HG03342 (cell line): Measurements from ENCODE around the gene IL4R.
"Not testable (repeated sequence)": the region's sequence is repeated elsewhere in the genome, so short reads cannot be mapped to it uniquely, and the experiment has no call there.

Source experiments
- ATAC-seq: cut with Tn5 transposase; IDR thresholded peaks from one replicate; pipeline ENCODE4 v1.9.1; 2021; ENCODE audit warnings: mild to moderate bottlenecking, moderate library complexity; ENCODE audit not compliant: unreplicated experiment

IL4R gene

DNA sequence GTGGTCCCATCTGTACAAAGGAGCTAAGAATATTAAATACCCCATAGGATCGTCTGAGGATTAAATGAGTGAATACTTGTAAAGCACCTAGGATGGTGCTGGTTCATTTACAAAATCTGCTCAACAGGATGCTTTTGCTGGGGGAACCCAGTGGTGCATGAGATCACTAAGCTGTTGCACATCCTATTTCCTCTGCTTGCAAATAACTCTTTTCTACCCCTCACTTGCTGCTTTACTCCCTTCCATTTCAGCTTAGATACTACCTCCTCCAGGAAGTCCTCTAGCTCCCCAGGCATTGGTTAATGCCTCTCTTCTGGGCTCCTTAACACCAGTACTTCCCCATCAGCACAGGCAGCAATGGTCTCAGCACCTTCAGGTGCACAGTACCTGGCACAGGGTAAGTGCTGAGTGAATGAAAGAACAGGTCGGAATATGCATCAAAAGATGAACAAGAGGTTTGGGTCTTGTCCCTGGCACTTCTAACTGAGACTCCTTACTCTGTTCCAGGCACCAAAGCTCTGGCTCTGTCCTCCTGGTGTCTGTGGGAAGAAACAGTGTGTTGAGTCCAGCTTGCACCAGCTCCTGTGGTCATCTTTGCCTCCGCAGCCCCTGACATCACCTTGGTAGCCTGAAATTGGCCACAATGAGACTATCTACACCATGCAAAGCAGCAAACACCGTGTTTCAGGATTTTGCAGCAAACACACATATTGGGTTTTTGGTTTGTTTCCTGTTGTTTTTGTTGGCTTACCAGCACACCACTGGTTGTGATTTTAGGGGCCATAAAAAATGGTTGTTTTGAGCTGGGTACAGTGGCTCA is 64.1 kb downstream of the IL4R start:
- ATAC-seq: no peak

DNA sequence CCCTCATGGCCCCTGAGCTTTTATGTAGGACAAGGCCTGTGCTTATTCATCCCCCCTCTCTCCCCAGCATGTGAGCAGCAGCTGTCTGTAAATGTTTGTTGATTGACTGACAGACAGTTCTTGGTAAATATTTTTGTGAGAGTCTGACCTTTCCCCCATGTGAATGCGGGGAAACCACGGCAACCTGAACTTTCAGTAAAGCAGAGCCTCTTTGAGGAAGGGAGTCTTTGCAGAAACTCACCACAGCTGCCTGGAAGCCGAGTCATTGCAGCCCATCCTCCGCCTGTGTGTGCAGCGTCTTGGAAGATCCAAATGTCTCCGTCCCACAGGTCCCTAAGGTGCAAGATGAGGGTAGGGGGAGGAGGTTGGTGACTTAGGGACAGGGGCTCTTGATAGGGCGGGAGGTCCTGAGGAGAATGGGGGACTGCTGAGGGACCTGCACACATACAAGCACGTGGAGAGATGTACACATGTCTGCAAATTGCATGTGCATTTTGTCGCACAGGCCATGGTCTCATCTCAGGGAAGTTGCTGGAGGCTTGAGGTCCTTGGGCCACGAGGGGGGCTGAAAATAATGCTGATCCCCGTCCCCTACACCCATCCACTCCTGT is 65.2 kb downstream of the IL4R start:
- ATAC-seq: no peak

DNA sequence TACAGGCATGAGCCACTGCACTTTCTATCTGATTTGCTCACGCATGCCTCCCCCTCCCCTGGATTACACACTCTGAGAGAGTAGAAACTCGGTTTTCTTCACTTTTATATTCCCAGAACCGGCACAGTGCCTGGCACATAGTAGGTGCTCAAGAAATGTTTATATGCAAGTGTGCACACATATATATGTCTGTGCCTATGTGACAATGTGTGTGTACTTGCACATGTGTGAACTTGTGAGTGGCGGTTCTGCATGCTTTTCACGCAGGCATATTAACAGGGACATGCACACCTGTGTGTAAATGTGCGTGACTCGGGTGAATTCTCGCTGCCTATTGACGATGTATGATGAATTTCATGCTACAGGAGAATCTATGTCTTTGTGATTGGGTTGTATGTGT is 66.1 kb downstream of the IL4R start:
- no peak for ATAC-seq

DNA sequence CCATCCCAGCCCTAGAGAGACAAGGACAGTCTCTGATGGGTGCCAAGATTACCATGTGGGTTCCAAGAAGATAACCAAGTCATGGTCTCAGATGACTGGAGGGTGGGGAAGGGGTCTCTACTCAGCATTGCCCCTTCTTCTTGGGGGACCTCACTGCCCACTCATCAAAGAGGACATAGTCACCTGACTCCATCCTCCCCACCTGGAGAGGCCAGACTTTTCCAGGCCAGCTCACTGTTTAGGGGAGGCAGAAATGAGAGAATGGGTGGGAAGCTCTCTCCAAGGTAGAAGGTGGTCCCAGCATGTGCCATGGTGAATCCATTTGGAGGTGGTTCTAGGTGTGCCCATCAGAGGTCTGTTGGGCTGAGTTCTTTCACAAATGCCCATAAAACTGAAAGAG is 67.5 kb downstream of the IL4R start:
- ATAC-seq: no peak

DNA sequence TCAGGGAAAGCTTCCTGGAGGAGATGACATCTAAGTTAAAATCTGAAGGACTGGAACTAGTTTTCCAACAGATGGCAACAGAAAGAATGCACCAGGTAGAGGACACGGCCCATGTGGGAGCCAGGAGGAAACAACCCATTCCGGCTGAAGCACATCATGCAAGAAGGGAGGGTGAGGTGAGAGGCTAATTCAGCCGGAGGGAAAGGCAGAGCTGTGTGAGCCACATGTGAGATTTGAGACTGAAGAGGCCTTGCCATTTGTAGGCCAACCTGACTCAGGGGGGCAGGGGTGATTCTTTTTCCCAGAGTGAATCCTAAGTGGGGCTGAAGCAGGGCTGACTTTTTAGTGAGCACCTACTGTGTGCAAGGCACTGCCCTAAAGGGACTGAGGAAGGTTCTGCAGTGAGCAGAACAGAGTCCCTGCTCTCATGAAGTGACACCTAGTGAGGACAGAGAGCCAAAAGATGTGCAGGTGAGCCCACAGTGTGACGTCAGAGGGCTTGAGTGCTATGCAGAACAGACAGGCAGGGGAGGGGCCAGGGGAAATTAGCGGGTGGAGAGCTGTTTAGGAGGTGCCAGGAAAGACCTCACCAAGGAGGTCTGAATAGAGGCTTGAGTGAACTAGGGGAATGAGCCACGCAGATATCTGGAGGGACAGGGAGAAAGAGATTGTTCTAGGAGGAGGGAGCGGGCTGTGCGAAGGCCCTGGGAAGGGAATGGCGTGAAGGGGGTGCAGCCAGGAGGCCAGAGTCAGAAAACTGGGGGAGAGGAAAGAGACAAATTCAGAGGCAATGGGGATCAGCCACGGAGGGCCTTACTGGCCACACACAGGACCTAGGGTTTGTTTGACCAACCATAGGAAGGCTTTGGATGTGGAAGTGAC is 68.4 kb downstream of the IL4R start:
- ATAC-seq: no peak

DNA sequence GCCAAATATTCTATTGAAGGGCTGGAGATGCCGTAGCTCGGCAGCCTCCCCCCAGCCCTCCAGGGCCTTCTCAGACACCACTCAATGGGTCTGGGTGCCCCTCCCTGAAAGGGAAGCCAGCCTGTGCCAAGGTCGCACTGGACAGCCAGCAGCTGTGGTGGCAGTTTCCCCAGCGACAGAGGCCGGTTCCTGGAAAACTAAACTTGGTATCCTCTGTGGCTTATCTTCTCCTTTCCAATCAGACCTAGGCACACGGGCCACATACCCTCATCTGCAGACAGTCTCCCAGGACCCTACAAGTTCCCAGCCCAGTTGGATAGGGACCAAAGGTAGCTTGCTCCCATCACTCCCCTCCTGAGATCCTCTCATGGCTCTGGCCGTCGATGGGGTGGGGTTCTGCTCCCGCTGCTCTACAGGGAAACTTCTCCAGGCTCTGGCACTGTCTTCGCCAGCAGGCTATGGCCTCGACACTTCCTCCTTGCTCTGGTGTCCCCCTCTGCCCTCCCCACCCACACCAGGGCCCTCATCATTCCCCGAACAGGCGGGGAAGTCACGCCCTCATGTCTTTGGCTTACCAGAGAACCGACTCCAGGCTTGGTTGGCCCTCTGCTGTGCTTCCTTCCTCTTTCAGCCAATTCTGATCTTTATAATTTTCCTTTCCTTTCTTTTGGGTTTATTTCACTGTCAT is 69.9 kb downstream of the IL4R start:
- ATAC-seq: no peak

DNA sequence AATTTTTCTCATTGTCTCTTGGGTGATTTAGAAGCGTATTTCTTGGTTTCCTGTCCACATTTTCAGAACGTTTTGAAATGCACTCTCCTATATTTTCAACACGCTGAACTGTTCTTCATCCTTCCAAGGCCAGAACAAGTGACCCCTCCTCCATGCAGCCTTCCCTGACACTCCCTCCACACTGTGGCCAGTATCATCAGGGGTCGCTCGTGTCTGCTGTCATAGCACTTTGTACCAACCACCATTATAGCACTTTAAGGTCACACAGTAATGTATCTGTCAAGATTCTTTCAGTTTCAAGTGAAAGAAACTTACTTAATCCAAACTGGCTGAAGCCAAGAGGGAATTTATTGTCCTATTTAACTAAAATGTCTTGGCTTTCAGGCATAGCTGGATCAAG is 70.7 kb downstream of the IL4R start:
- no peak for ATAC-seq

DNA sequence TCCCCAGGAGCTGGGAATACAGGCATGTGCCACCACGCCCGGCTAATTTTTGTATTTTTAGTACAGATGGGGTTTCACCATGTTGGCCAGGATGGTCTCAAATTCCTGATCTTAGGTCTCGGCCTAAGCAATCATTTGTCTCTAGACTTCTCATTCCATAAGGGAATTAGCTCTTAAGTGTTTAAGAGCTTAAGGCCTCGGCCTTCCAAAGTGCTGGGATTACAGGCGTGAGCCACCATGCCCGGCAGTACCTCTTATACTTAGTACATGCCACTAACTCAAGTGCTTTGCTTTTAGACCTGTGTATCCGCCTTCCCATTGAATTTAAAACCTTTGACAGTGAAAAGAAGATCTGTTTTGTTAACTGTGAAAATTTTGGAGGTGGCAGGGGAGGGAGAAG is 71.6 kb downstream of the IL4R start:
- ATAC-seq: no peak

DNA sequence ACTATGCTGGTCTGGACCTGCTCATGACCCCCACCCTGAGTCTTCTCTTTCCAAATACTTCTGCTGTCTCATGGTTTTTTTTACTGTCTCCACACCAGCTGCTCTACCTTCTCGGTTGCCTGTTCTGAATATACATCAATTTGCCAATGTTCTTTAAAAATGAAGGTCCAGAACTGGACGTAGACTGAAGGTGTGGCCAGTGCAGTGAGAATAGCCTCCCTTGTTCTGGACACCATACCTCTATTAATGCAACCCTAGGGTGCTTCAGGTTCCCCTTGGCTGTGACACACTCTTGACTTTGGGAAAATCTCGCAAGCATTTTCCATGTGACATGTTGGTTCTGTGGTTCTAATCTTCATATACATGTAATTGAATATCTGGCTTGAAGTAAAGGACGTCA is 72.9 kb downstream of the IL4R start:
- ATAC-seq: no peak

DNA sequence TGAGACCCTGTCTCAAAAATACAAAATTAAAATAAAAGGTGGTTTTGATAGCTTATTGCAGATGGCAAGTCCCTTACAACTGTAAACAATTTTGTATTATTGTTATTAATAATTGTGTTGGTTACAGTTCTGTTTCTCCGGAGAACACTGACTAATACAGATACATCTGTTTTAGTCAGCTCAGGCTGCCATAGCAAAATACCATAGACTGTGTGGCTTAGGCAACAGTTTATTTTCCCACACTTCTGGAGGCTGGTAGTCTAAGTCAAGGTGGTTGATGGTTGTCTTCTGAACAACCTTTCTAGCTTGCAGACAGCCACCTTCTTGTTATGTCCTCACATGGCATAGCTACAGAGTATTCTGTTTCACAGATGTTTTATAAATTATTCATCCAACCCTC is 74.0 kb downstream of the IL4R start:
- ATAC-seq: peak; percentile 80

DNA sequence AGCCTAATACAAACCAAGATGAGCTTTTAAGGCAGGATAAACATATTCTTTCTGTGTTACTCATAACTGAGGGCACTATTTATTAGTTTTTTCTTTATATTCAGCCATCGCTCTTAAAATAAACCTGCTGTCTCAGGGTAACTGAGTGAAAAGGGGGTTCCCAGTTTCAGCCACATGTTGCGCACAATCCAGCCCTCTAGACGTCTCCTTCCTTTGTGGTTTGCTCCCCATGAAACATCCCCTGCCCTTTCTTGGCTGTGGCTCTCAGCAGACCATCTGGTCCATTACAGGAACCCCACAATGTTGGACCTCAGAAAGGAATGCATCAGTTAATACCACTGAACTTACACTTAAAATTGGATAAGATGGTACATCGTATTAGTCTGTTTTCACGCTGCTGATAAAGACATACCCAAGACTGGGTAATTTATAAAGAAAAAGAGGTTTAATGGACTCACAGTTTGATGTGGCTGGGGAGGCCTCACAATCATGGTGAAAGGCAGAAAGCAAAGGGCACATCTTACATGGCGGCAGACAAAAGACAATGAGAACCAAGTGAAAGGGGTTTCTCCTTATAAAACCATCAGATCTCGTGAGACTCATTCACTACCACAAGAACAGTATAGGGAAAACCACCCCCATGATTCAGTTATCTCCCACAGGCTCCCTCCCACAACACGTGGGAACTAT is 75.6 kb downstream of the IL4R start:
- ATAC-seq: no peak

DNA sequence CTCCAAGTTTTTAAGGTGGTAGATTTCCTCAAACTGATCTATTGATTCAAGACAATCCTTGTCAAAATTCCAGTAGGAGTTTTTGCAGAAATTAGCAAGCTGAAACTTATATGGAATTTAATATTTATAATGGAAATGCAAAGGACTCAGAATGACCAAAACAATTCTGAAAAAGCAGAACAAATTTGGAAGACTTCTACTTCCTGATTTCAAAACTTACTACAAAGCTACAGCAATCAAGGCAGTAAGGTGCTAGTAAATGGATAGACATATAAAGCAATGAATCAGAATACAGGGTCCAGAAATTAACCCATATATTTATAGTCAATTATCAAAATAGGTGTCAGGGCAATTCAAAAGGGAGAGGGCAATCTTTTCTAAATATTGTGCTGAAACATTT is 76.4 kb downstream of the IL4R start:
- ATAC-seq: no peak

DNA sequence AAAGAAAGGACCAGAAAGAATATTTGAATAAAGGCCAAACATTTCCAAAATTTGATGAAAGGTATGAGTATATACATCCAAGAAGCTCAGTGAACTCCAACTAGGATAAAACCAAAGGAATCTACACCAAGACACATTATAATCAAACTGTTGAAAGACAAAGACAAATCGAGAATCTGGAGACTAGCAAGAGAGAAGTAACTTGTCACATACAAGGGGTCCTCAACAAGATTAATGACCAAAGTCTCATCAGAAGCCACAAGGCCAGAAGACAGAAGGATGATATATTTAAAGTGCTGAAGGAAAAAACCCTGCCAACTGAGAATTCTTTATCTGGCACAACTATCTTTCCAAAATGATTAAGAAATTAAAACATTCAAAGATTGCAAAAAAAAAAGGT is 78.9 kb downstream of the IL4R start:
- no peak for ATAC-seq

DNA sequence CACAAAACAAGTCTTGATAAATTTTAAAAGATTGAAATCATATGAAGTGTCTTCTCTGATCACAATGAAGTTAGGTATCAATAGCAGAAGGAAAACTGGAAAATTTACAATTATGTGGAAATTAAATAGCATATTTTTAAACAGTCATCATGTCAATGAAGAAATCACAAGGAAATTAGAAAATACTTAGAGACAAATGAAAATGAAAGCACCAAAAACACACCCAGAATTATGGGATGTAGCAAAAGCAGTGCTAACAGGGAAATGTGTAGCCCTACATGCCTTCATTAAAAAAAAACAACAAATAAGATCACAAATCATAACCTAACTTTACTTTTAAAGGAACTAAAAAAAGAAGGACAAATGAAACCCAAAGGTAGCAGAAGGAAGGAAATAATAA is 80.7 kb downstream of the IL4R start:
- no peak for ATAC-seq

DNA sequence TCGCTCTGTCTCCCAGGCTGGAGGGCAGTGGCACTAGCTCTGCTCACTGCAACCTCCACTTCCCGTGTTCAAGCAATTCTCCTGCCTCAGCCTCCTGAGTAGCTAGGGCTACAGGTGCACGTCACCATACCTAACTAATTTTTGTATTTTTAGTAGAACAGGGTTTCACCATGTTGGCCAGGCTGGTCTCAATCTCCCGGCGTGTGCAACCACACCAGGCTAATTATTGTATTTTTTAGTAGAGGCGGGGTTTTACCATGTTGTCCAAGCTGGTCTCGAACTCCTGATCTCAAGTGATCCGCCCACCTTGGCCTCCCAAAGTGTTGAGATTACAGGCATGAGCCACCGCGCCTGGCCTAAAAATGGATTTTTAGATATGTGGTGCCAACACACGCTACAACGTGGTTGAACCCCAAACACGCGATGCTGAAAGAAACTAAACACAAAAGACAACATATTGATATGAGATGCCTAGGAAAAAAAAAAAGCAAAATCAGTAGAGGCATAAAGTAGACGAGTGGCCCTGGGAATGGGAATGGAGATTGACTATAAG is 84.6 kb downstream of the IL4R start:
- not testable (repeated sequence) for ATAC-seq

DNA sequence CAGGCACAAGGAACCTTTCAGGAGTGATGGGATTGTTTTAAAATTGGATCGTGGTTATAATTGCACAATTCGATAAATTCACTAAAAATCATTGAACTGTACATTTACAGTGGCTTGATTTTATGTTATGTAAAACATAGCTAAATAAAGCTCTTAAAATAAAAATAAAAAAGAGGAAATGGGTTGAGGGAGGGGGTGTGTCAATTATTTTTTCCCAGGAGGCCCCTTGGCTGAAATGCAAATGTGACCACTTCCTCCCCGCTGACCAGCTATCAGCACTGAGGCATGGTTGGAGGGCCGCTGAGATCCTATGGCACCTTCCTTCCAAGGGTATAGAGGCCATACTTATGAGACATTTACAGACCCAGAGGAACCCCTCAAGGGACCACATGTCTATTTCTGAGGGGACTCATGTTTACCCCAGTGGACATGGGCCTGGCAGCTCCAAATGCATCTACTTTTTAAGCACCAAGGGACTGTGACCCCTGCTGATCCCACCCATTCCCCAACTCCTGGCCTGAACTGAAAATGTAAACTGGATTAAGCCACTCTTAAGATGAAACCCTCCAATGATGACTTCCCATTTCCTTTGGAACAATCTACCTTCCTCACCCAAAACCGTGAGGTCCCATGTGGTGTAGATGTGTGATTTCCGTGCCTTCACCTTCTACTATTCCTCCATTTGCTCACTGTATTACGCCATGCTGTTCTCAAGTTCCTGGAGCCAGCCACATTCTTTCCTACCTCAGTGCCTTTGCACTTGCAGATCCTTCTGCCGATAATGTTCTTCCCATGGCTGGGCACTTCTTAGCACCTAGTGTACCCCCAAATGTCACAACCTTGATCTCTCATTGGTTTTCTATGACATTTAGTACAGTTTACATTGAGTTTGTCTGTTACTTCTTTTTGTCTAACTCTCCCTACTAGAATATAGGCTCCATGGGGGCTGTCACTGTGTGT is 85.4 kb downstream of the IL4R start:
- peak; percentile 30 for ATAC-seq

DNA sequence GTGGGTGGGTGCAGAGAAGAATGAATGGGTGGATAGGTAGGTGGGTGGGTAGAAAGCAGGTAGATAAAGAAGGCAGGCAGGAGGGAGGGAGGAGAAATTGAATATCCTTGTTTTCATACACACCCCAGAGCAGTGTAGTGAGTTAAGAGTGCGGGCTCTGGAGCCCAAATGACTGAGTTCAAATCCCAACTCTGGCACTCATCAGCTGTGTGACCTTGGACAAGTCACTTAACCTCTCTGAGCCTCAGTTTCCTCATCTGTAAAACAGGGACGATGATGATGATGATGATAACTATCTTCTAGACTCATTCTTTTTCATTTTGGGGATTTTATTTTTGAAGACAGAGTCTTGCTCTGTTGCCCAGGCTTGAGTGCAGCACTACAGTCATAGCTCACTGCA is 86.2 kb downstream of the IL4R start:
- no peak for ATAC-seq

DNA sequence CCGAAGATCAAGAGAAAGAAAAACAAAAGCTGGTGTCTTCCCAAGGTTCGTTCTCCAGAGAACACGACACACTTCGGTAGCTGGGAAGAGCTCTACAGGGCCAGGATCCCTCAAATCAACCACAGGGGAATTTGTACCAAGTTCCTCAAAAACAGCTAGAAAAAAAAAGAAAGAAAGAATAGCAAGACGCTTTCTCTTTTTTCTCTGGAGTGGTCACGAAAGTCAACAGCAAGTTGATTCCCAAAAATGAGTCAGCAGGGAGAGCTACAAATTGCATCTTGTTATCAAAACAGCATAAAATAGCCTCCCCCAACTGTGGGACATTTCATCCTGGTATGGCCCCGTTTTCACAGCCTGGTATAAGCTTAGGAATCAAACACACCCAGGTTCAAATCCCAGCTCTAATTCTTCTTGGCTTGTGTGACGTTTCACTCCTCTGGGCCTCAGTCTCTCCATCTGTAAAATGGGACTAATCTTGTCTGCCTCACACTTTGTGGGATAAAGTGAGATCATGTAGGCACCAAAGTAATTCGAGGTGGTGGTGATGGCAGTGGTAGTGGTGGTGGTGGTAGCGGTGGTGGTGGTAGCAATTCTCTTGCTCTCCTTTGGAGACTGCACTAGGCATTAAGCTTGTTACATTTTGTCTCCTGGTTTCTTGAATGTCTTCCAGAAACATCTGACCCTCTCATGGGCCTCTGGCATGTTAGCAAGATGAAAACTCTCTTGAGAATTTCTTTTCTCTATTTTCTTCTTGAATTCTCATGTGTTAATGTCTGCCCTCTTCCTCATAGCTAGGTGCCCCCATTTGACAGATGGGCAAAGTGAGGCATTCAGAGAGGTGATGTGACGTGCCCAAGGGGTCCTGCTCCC is 87.2 kb downstream of the IL4R start:
- ATAC-seq: no peak
